GM19455 (cell line): ENCODE data around the gene SLC10A7.

Source experiments
- ATAC-seq: cut with Tn5 transposase; IDR thresholded peaks from one replicate; pipeline ENCODE4 v1.9.1; 2021; ENCODE audit not compliant: unreplicated experiment

The SLC10A7 gene

GRCh38 chr4:146265950-146266490 lies 255.7 kb downstream of the SLC10A7 start:
- ATAC-seq, result no peak

- no peak for ATAC-seq
Observed at GRCh38 chr4:146263793-146264192, 257.9 kb downstream of the SLC10A7 start.

GRCh38 chr4:146261041-146261440 lies 260.7 kb downstream of the SLC10A7 start:
- no peak for ATAC-seq

- ATAC-seq, result no peak
Observed at GRCh38 chr4:146260521-146260920, 261.2 kb downstream of the SLC10A7 start.

- ATAC-seq, result no peak
Observed at GRCh38 chr4:146257511-146257910, 264.2 kb downstream of the SLC10A7 start.

GRCh38 chr4:146256328-146256727 lies 265.4 kb downstream of the SLC10A7 start:
- ATAC-seq, result no peak

- no peak for ATAC-seq
Observed at GRCh38 chr4:146255874-146256273, 265.9 kb downstream of the SLC10A7 start.

- no peak for ATAC-seq
Observed at GRCh38 chr4:146255463-146255862, 266.3 kb downstream of the SLC10A7 start.

GRCh38 chr4:146252969-146253611 lies 268.6 kb downstream of the SLC10A7 start:
- no peak for ATAC-seq

GRCh38 chr4:146247356-146247755 lies 274.4 kb downstream of the SLC10A7 start:
- no peak for ATAC-seq

GRCh38 chr4:146246381-146246780 lies 275.4 kb downstream of the SLC10A7 start:
- ATAC-seq, result no peak

GRCh38 chr4:146245850-146246249 lies 275.9 kb downstream of the SLC10A7 start:
- ATAC-seq, result no peak

GRCh38 chr4:146245246-146245645 lies 276.5 kb downstream of the SLC10A7 start:
- ATAC-seq, result no peak

- ATAC-seq, result no peak
Observed at GRCh38 chr4:146244496-146244895, 277.2 kb downstream of the SLC10A7 start.

GRCh38 chr4:146243883-146244277 lies 277.9 kb downstream of the SLC10A7 start:
- no peak for ATAC-seq

- ATAC-seq, result peak; percentile 78
Observed at GRCh38 chr4:146243141-146243882, 278.4 kb downstream of the SLC10A7 start.

GRCh38 chr4:146238107-146238506 lies 283.6 kb downstream of the SLC10A7 start:
- ATAC-seq, result no peak

- ATAC-seq, result no peak
Observed at GRCh38 chr4:146237092-146237491, 284.6 kb downstream of the SLC10A7 start.

GRCh38 chr4:146236216-146236615 lies 285.5 kb downstream of the SLC10A7 start:
- no peak for ATAC-seq

- no peak for ATAC-seq
Observed at GRCh38 chr4:146235654-146236177, 286.0 kb downstream of the SLC10A7 start.

GRCh38 chr4:146232131-146232722 lies 289.5 kb downstream of the SLC10A7 start:
- no peak for ATAC-seq

GRCh38 chr4:146229406-146229805 lies 292.3 kb downstream of the SLC10A7 start:
- ATAC-seq, result no peak
